DOHH2 (cell line): ENCODE results near the gene HBZ.

Experiments
- H3F3A ChIP-seq: fragments of 200-600 bp; sonication (generic), shearing (Covaris generic); 2 replicates; pipeline ENCODE4 v1.6.0; 2016; ENCODE audit warnings: antibody characterized with exemption, mild to moderate bottlenecking; ENCODE audit not compliant: control insufficient read depth, insufficient read depth
- H3K27ac ChIP-seq: fragments of 200-600 bp; sonication (generic); 2 replicates; pipeline ENCODE4 v1.5.1; 2014; ENCODE audit warnings: low read depth, mild to moderate bottlenecking, low read length, moderate library complexity
- H3K27me3 ChIP-seq: fragments of 200-600 bp; sonication (generic); 2 replicates; pipeline ENCODE4 v1.6.1; 2014; ENCODE audit warnings: mild to moderate bottlenecking, low read length, mixed read lengths; ENCODE audit not compliant: control insufficient read depth
- H3K36me3 ChIP-seq: fragments of 200-600 bp; sonication (generic); 2 replicates; pipeline ENCODE4 v1.6.1; 2014; ENCODE audit warnings: mild to moderate bottlenecking, low read length, moderate library complexity, mixed read lengths; ENCODE audit not compliant: control insufficient read depth
- H3K4me1 ChIP-seq: fragments of 200-600 bp; sonication (generic); 2 replicates; pipeline ENCODE4 v1.6.1; 2014; ENCODE audit warnings: mild to moderate bottlenecking, low read length, mixed read lengths; ENCODE audit not compliant: control insufficient read depth
- H3K4me2 ChIP-seq: fragments of 200-600 bp; sonication (generic); 2 replicates; pipeline ENCODE4 v1.6.0; 2014; ENCODE audit warnings: mild to moderate bottlenecking, low read length, moderate library complexity
- H3K4me3 ChIP-seq: fragments of 200-600 bp; sonication (generic); 2 replicates; pipeline ENCODE4 v1.5.1; 2014; ENCODE audit warnings: mild to moderate bottlenecking, low read length, mixed read lengths
- H3K79me2 ChIP-seq: fragments of 200-600 bp; sonication (generic); 2 replicates; pipeline ENCODE4 v1.6.1; 2014; ENCODE audit warnings: mild to moderate bottlenecking, low read length, mixed read lengths; ENCODE audit not compliant: control insufficient read depth
- H3K9me2 ChIP-seq: fragments of 200-600 bp; sonication (generic); replicated peaks from 2 replicates; pipeline ENCODE4 v1.6.1; 2014; ENCODE audit warnings: mild to moderate bottlenecking, low read length, mixed read lengths; ENCODE audit not compliant: control insufficient read depth
- H3K9me3 ChIP-seq: fragments of 200-600 bp; sonication (generic); 2 replicates; pipeline ENCODE4 v1.6.1; 2014; ENCODE audit warnings: antibody characterized with exemption, low read length, mixed read lengths; ENCODE audit not compliant: control insufficient read depth, insufficient read depth
- H4K20me1 ChIP-seq: fragments of 200-600 bp; sonication (generic); 2 replicates; pipeline ENCODE4 v1.6.0; 2014; ENCODE audit warnings: low read depth, mild to moderate bottlenecking, antibody characterized with exemption, low read length, moderate library complexity; ENCODE audit not compliant: control insufficient read depth, insufficient read depth
- EZH2phosphoT487 ChIP-seq: fragments of 200-600 bp; sonication (generic); IDR thresholded peaks from 2 replicates; pipeline ENCODE4 v1.6.1; 2017; ENCODE audit warnings: borderline replicate concordance, mild to moderate bottlenecking, antibody characterized with exemption, low read length, moderate library complexity, mixed read lengths
- TF ChIP-seq, protein P1 (sequence below): fragments of 200-600 bp; sonication (generic); IDR thresholded peaks from one replicate; pipeline ENCODE4 v1.5.1; 2014; ENCODE audit warnings: antibody characterized with exemption, mild to moderate bottlenecking, low read depth, low read length; ENCODE audit not compliant: poor library complexity, severe bottlenecking

The HBZ gene

DNA sequence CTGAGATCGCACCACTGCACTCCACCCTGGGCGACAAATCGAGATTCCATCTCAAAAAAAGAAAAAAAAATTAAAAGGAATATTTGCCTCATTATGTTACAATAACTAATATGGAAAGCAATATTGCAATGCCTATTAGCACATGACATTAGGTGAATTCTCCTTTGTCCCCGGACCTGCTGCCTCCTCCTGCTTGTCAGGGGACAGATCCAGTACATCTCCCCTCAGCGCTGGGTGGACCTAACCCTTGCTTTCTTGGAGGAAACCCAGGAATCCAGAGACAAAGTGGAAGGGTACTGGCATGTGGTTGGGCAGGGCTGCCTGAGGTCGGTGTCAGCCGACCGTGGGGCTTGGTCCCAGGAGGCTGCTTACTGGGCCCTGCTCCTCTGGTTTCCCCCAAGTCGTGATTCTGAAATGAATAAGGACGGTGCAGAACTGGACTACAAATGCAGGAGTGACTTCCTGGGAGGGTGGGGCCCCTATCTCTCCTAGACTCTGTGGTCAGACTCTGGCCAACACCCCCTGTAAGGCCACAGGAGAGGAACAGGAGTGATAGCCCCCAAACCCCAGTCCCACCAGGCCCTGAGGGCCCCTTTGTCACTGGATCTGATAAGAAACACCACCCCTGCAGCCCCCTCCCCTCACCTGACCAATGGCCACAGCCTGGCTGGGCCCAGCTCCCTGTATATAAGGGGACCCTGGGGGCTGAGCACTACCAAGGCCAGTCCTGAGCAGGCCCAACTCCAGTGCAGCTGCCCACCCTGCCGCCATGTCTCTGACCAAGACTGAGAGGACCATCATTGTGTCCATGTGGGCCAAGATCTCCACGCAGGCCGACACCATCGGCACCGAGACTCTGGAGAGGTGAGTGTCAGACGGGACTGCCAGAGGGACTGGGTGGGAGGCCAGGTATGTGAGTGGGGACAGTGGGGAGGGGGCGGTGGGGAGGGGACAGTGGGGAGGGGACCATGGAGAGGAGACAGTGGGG lies at the start of gene HBZ:
HBZ (plus strand) TSS at position 504 of the 988 bp plus-strand sequence; CDS start at position 770, 266 bp downstream.
- TF ChIP-seq, protein P1, sequence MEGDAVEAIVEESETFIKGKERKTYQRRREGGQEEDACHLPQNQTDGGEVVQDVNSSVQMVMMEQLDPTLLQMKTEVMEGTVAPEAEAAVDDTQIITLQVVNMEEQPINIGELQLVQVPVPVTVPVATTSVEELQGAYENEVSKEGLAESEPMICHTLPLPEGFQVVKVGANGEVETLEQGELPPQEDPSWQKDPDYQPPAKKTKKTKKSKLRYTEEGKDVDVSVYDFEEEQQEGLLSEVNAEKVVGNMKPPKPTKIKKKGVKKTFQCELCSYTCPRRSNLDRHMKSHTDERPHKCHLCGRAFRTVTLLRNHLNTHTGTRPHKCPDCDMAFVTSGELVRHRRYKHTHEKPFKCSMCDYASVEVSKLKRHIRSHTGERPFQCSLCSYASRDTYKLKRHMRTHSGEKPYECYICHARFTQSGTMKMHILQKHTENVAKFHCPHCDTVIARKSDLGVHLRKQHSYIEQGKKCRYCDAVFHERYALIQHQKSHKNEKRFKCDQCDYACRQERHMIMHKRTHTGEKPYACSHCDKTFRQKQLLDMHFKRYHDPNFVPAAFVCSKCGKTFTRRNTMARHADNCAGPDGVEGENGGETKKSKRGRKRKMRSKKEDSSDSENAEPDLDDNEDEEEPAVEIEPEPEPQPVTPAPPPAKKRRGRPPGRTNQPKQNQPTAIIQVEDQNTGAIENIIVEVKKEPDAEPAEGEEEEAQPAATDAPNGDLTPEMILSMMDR = no peak
- no peak for TF ChIP-seq EZH2phosphoT487
- Histone ChIP-seq H3K4me1 (no peaks in the 10 kb centered on the region), H3K36me3 (no peaks in the 10 kb centered on the region), H3K27ac (no peak within 1 kb of the TSS), H3F3A (no peaks in the 10 kb centered on the region), H3K9me3 (no peaks in the 10 kb centered on the region), H3K27me3 (peaks cover 12% of the 10 kb centered on the region; the same call in 1 of the 2 replicates), H3K4me3 (no peak within 1 kb of the TSS), H4K20me1 (no peaks in the 10 kb centered on the region), H3K4me2 (no peak within 1 kb of the TSS), H3K9me2 (no peaks in the 10 kb centered on the region), H3K79me2 (no peaks in the 10 kb centered on the region)

DNA sequence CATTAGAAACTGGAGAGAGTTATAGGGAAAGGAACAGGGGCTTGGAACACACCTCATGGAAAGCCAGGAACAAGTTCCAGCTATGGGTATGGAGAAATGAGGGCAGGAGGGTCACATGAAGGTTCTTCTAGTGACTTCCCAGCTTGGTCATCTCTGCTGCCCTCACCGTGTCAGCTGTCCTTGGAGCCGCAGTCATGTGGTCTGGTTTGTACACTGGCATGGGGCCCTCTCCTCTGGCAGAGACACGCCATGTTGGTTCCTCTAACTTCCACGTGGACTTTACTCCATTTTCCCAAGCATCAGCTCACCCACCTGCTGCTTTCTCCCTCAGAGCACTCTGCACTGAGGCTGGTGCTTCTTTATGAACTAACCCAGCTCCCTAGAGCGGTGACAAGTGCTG lies 48.1 kb upstream of the HBZ start:
- H3K9me2 ChIP-seq = no peaks in the 10 kb centered on the region
- peaks cover 11% of the 10 kb centered on the region; the same call in 1 of the 2 replicates for H3F3A ChIP-seq
- no peaks in the 10 kb centered on the region for H3K79me2 ChIP-seq
- H3K27ac ChIP-seq = no peak overlapping the region
- H3K4me1 ChIP-seq = no peaks in the 10 kb centered on the region
- peaks cover 33% of the 10 kb centered on the region for H3K36me3 ChIP-seq
- no peak overlapping the region for H3K4me2 ChIP-seq
- no peak overlapping the region for H3K4me3 ChIP-seq
- H4K20me1 ChIP-seq = no peaks in the 10 kb centered on the region
- TF ChIP-seq, protein P1 = no peak
- TF ChIP-seq EZH2phosphoT487 = no peak
- H3K27me3 ChIP-seq = no peaks in the 10 kb centered on the region
- H3K9me3 ChIP-seq = no peaks in the 10 kb centered on the region

DNA sequence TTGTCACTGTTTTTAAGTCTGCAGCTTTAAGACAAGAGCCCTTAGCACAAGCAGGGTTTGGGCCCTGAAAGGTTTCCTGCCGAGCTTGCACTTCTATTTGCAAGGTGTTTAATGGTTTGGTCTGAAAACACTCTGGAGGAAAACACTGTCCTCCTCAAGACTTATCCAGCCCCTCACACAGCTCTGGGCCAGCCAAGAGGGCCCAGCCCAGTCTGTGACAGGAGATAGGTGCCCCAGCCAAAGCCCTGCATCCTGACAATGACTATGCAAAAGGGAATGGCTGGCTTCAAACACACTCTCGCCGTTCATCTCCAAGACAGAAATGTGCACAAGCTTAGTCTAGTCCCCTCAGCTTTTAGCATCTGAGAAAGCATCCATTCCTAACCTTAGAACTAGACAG lies 47.5 kb upstream of the HBZ start:
- H3K4me3 ChIP-seq = no peak overlapping the region
- peaks cover 11% of the 10 kb centered on the region; the same call in 1 of the 2 replicates for H3F3A ChIP-seq
- no peaks in the 10 kb centered on the region for H3K79me2 ChIP-seq
- H3K4me1 ChIP-seq = no peaks in the 10 kb centered on the region
- TF ChIP-seq, protein P1 = no peak
- TF ChIP-seq EZH2phosphoT487 = no peak
- peaks cover 35% of the 10 kb centered on the region for H3K36me3 ChIP-seq
- H3K9me2 ChIP-seq = no peaks in the 10 kb centered on the region
- H4K20me1 ChIP-seq = no peaks in the 10 kb centered on the region
- H3K27me3 ChIP-seq = no peaks in the 10 kb centered on the region
- H3K27ac ChIP-seq = no peak overlapping the region
- H3K9me3 ChIP-seq = no peaks in the 10 kb centered on the region
- no peak overlapping the region for H3K4me2 ChIP-seq
